Measurements from ENCODE around the gene TDO2.

DNA sequence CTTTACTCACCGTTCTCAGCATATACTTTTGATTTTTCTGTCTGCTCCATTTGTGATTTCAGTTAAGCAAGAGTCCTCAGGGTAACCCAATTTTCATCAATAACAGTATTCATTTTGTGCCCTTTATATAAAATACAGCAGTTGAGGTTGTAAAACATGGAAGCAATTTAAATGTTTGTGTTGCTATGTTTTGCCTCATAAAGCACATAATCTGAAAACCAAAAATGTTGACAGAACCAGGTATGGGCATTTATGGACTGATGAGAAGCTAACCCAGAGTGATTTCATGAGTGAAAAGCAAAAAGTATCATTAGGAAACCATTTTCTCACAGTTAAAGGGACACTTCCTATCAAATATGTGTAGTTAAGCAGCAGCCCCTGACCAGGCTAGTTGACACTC is 37.3 kb upstream of the TDO2 start, which contains the start of gene ASIC5:
- TF ChIP-seq POLR2A (IDR thresholded peaks at IDR 0.05) (no peak), POLR2AphosphoS5 (IDR thresholded peaks at IDR 0.05; ENCODE audit: insufficient read depth in 1 of 2, low read depth in 1 of 2) (no peak)
- TF ChIP-seq, protein P1, sequence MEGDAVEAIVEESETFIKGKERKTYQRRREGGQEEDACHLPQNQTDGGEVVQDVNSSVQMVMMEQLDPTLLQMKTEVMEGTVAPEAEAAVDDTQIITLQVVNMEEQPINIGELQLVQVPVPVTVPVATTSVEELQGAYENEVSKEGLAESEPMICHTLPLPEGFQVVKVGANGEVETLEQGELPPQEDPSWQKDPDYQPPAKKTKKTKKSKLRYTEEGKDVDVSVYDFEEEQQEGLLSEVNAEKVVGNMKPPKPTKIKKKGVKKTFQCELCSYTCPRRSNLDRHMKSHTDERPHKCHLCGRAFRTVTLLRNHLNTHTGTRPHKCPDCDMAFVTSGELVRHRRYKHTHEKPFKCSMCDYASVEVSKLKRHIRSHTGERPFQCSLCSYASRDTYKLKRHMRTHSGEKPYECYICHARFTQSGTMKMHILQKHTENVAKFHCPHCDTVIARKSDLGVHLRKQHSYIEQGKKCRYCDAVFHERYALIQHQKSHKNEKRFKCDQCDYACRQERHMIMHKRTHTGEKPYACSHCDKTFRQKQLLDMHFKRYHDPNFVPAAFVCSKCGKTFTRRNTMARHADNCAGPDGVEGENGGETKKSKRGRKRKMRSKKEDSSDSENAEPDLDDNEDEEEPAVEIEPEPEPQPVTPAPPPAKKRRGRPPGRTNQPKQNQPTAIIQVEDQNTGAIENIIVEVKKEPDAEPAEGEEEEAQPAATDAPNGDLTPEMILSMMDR (IDR thresholded peaks at IDR 0.05) = no peak
